Measurements from ENCODE around the gene HEMK1. TPM values are rescaled to one million over a fixed set of nuclear protein-coding genes. Genes with fewer than 3 reads are reported as not detected.
A peak's percentile ranks its signal among the peaks of the same experiment; 100 is the strongest.

HEMK1 gene
- total RNA-seq, 1 experiment from 2014 or later = 20.9 TPM

- TF ChIP-seq, protein P1, sequence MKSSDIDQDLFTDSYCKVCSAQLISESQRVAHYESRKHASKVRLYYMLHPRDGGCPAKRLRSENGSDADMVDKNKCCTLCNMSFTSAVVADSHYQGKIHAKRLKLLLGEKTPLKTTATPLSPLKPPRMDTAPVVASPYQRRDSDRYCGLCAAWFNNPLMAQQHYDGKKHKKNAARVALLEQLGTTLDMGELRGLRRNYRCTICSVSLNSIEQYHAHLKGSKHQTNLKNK (CRISPR knock-in tag; IDR thresholded peaks at IDR 0.05) = no peak
Measured at GRCh38 chr3:50549226-50549625, 20.1 kb upstream of the HEMK1 start (continued).

- no peaks in the 10 kb centered on the region for H3K36me3 Mint-ChIP-seq
- DNase-seq (ENCODE audit: low spot score) = peak; percentile 91
- TF ChIP-seq, protein P2, sequence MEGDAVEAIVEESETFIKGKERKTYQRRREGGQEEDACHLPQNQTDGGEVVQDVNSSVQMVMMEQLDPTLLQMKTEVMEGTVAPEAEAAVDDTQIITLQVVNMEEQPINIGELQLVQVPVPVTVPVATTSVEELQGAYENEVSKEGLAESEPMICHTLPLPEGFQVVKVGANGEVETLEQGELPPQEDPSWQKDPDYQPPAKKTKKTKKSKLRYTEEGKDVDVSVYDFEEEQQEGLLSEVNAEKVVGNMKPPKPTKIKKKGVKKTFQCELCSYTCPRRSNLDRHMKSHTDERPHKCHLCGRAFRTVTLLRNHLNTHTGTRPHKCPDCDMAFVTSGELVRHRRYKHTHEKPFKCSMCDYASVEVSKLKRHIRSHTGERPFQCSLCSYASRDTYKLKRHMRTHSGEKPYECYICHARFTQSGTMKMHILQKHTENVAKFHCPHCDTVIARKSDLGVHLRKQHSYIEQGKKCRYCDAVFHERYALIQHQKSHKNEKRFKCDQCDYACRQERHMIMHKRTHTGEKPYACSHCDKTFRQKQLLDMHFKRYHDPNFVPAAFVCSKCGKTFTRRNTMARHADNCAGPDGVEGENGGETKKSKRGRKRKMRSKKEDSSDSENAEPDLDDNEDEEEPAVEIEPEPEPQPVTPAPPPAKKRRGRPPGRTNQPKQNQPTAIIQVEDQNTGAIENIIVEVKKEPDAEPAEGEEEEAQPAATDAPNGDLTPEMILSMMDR (IDR thresholded peaks at IDR 0.05) = peak; percentile 86
- TF ChIP-seq, protein P3, sequence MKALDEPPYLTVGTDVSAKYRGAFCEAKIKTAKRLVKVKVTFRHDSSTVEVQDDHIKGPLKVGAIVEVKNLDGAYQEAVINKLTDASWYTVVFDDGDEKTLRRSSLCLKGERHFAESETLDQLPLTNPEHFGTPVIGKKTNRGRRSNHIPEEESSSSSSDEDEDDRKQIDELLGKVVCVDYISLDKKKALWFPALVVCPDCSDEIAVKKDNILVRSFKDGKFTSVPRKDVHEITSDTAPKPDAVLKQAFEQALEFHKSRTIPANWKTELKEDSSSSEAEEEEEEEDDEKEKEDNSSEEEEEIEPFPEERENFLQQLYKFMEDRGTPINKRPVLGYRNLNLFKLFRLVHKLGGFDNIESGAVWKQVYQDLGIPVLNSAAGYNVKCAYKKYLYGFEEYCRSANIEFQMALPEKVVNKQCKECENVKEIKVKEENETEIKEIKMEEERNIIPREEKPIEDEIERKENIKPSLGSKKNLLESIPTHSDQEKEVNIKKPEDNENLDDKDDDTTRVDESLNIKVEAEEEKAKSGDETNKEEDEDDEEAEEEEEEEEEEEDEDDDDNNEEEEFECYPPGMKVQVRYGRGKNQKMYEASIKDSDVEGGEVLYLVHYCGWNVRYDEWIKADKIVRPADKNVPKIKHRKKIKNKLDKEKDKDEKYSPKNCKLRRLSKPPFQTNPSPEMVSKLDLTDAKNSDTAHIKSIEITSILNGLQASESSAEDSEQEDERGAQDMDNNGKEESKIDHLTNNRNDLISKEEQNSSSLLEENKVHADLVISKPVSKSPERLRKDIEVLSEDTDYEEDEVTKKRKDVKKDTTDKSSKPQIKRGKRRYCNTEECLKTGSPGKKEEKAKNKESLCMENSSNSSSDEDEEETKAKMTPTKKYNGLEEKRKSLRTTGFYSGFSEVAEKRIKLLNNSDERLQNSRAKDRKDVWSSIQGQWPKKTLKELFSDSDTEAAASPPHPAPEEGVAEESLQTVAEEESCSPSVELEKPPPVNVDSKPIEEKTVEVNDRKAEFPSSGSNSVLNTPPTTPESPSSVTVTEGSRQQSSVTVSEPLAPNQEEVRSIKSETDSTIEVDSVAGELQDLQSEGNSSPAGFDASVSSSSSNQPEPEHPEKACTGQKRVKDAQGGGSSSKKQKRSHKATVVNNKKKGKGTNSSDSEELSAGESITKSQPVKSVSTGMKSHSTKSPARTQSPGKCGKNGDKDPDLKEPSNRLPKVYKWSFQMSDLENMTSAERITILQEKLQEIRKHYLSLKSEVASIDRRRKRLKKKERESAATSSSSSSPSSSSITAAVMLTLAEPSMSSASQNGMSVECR (CRISPR knock-in tag; IDR thresholded peaks at IDR 0.05; ENCODE audit: borderline replicate concordance) = no peak
Measured at GRCh38 chr3:50550079-50550736, 19.1 kb upstream of the HEMK1 start.

DNA sequence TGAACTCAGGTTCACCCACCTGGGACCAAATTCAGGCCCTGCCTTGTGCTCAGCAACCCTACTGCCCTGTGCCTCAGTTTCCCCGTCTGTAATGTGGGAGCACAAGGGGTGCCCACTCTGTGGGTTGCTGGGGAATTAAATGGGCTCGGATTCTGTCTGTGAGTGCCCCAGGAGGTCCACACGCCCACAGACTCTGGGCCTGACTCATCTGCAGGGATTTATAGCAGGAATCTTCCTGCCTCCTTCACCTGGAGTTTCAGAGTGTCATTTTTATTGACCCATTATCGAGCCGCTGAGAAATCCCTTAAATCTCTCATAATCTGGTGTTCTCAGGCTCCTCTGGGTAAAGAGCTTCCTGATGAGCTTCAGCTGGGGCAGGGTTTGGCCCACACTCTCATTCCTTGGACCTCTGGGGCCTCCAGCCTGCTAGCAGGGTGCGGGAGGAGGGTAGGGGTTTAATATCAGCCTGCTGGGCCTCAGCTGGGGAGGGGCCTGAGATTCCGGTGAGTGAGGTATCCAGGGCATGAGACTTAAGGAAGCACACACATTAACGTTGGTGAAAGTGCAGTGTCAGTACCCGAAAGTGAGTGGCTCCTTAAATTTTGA lies 18.2 kb upstream of the HEMK1 start:
- DNase-seq (ENCODE audit: low spot score) (no peak), ATAC-seq (no peak)
- Mint-ChIP-seq H3K27me3 (ENCODE audit: low read depth) (no peaks in the 10 kb centered on the region), H3K36me3 (no peaks in the 10 kb centered on the region), H3K27ac (no peak overlapping the region; the same call in 1 of the 2 replicates), H3K4me1 (peaks cover 6% of the 10 kb centered on the region), H3K4me3 (no peak overlapping the region), H3K9me3 (no peaks in the 10 kb centered on the region)
- ChIA-PET POLR2A (no interaction called here), CTCF (interaction anchor here (0.9 to 4.0 kb wide), 14 partner anchors 9 to 209 kb away, joined by 3 to 25 read pairs (median 4); partner anchors contain the start of genes C3orf18, CISH and MAPKAPK3)
- TF ChIP-seq MYBL2 (CRISPR knock-in tag; IDR thresholded peaks at IDR 0.05) (no peak), ZNF416 (CRISPR knock-in tag; IDR thresholded peaks at IDR 0.05) (no peak), ELF4 (CRISPR knock-in tag; IDR thresholded peaks at IDR 0.05; ENCODE audit: low read depth) (no peak), JUN (CRISPR knock-in tag; IDR thresholded peaks at IDR 0.05) (no peak), FOXP1 (CRISPR knock-in tag; IDR thresholded peaks at IDR 0.05; ENCODE audit: borderline replicate concordance) (no peak), ERG (CRISPR knock-in tag; IDR thresholded peaks at IDR 0.05) (no peak), NFATC4 (CRISPR knock-in tag; IDR thresholded peaks at IDR 0.05) (no peak), ATF6 (CRISPR knock-in tag; IDR thresholded peaks at IDR 0.05) (no peak), ZNF532 (CRISPR knock-in tag; IDR thresholded peaks at IDR 0.05; ENCODE audit: borderline replicate concordance) (no peak), ZNF219 (CRISPR knock-in tag; IDR thresholded peaks at IDR 0.05; ENCODE audit: borderline replicate concordance) (no peak), RORB (CRISPR knock-in tag; IDR thresholded peaks at IDR 0.05) (no peak), MXD4 (CRISPR knock-in tag; IDR thresholded peaks at IDR 0.05; ENCODE audit: borderline replicate concordance) (no peak), ZNF263 (CRISPR knock-in tag; IDR thresholded peaks at IDR 0.05; ENCODE audit: low read depth) (no peak), ATF1 (CRISPR knock-in tag; IDR thresholded peaks at IDR 0.05) (no peak)

More at GRCh38 chr3:50550079-50550736, 19.1 kb upstream of the HEMK1 start:
- Mint-ChIP-seq H3K4me1 (peaks cover 11% of the 10 kb centered on the region), H3K4me3 (no peak overlapping the region), H3K27me3 (ENCODE audit: low read depth) (no peaks in the 10 kb centered on the region), H3K27ac (no peak overlapping the region), H3K9me3 (no peaks in the 10 kb centered on the region)
- ChIA-PET POLR2A (no interaction called here), CTCF (interaction anchor here (0.6 to 4.0 kb wide), 48 partner anchors 8 to 304 kb away, joined by 3 to 25 read pairs (median 4); partner anchors contain the start of genes C3orf18, CACNA2D2, CISH and CYB561D2)
- ATAC-seq = peak; percentile 82
